K562 (cell line): ENCODE data around the gene PDCD7. TPM values are rescaled to one million over a fixed set of nuclear protein-coding genes. Genes with fewer than 3 reads are reported as not detected.

ENCODE experiments used
- ATAC-seq: fragments of 200-7000 bp; cut with Tn5 transposase; 3 replicates; pipeline ENCODE4 v1.9.1; 2020; ENCODE audit warnings: moderate library complexity
- BruUV-seq: library from RNA; stranded (reverse); fragments of 400-500 nt; replicated peaks from 2 replicates; lab custom pipeline; 2021; lab: Mats Ljungman, UMichigan
- CTCF ChIA-PET: fragments of 300-600 bp; formaldehyde crosslinking; extraction: SDS; loops from one replicate; lab custom pipeline; 2021; ENCODE audit warnings: low intra/inter-chr PET ratio; lab: Yijun Ruan, JAX
- POLR2A ChIA-PET: fragments of 300-600, 350-650 bp; sonication (Branson Sonifier 250); formaldehyde crosslinking; extraction: SDS; loops from one replicate; lab custom pipeline; 2021; ENCODE audit warnings: antibody characterized with exemption, inconsistent platforms; lab: Yijun Ruan, JAX
- DNase-seq, 4 experiments: peaks; one replicate each; pipeline versions ENCODE4 v3.0.0 to v3.0.0-alpha.2; 2011 to 2018; ENCODE audit warnings: low spot score in 3 of 4, mixed read lengths in 3 of 4; ENCODE audit errors: extremely low read depth in 1 of 4
- FAIRE-seq: peaks from 2 replicates; lab custom pipeline; 2011; peaks lifted over from hg19 to GRCh38; lab: Jason Lieb, UNC
- H2AFZ ChIP-seq: 2 replicates; pipeline ENCODE4 v1.6.0; 2011; ENCODE audit warnings: low read depth, low read length, control low read depth, inconsistent platforms
- H3K27ac ChIP-seq: fragments of 200-600 bp; 3 replicates; pipeline ENCODE4 v1.8.0; 2011; ENCODE audit warnings: low read depth, mild to moderate bottlenecking, control low read depth, inconsistent platforms, low read length, moderate library complexity, mixed read lengths; ENCODE audit errors: extremely low read depth
- H3K27me3 ChIP-seq, 2 experiments: fragments of 300-600 bp in 1 of 2; 2 replicates in 1 of 2; 3 replicates in 1 of 2; pipeline versions ENCODE4 v1.6.0 to v1.8.0; 2011; ENCODE audit warnings: inconsistent platforms in 2 of 2, low read length in 2 of 2, mild to moderate bottlenecking in 1 of 2, mixed read lengths in 1 of 2, moderate library complexity in 1 of 2; ENCODE audit not compliant: control insufficient read depth in 2 of 2, insufficient read depth in 2 of 2
- H3K36me3 ChIP-seq: fragments of 300-600 bp; 3 replicates; pipeline ENCODE4 v1.8.0; 2011; ENCODE audit warnings: mild to moderate bottlenecking, low read length, inconsistent platforms; ENCODE audit not compliant: control insufficient read depth, insufficient read depth
- H3K4me1 ChIP-seq, 2 experiments: fragments of 200-600 bp in 1 of 2; replicated peaks in 1 of 2; 2 replicates in 1 of 2; 3 replicates in 1 of 2; pipeline versions ENCODE4 v1.5.1 to v1.8.0; 2011; ENCODE audit warnings: inconsistent platforms in 2 of 2, low read length in 2 of 2, mild to moderate bottlenecking in 1 of 2, mixed read lengths in 1 of 2, moderate library complexity in 1 of 2; ENCODE audit not compliant: control insufficient read depth in 2 of 2, insufficient read depth in 2 of 2
- H3K4me2 ChIP-seq: 2 replicates; pipeline ENCODE4 v1.6.1; 2011; ENCODE audit warnings: low read length, control low read depth, inconsistent platforms, mixed read lengths; ENCODE audit not compliant: insufficient read depth
- H3K4me3 ChIP-seq: fragments of 200-600 bp; sonication (generic), shearing (Covaris generic); 2 replicates; pipeline ENCODE4 v1.5.1; 2016; ENCODE audit warnings: control low read depth, inconsistent platforms
- H3K79me2 ChIP-seq: fragments of 200-600 bp; 3 replicates; pipeline ENCODE4 v1.8.0; 2011; ENCODE audit warnings: low read length, inconsistent platforms; ENCODE audit not compliant: control insufficient read depth, insufficient read depth
- H3K9ac ChIP-seq, 2 experiments: 2 replicates each; pipeline versions ENCODE4 v1.6.0 to v1.6.1; 2011; ENCODE audit warnings: low read depth in 2 of 2, low read length in 2 of 2, control low read depth in 1 of 2, inconsistent platforms in 1 of 2, mild to moderate bottlenecking in 1 of 2, mixed read lengths in 1 of 2; ENCODE audit not compliant: insufficient read depth in 1 of 2
- H3K9me1 ChIP-seq: one replicate; pipeline ENCODE4 v1.6.0; 2011; ENCODE audit warnings: inconsistent platforms, mild to moderate bottlenecking, low read length, moderate library complexity; ENCODE audit not compliant: control insufficient read depth, insufficient read depth
- H3K9me3 ChIP-seq: replicated peaks from 2 replicates; pipeline ENCODE4 v1.5.1; 2011; ENCODE audit warnings: low read depth, low read length, inconsistent platforms; ENCODE audit not compliant: control insufficient read depth, insufficient read depth
- H4K20me1 ChIP-seq: replicated peaks from 2 replicates; pipeline ENCODE4 v1.6.1; 2011; ENCODE audit warnings: low read length, inconsistent platforms, mixed read lengths; ENCODE audit not compliant: control insufficient read depth, insufficient read depth
- CHD2 ChIP-seq: IDR thresholded peaks from 2 replicates; pipeline ENCODE4 v1.6.1; 2011; ENCODE audit warnings: low read depth, low read length
- CREB1 ChIP-seq, 2 experiments: sonication (generic) in 1 of 2; formaldehyde crosslinking in 1 of 2; IDR thresholded peaks; 2 replicates each; pipeline versions ENCODE4 v1.6.1 to v1.8.0; 2012 to 2022; ENCODE audit warnings: inconsistent platforms in 1 of 2, mild to moderate bottlenecking in 1 of 2, missing genetic modification reagents in 1 of 2, moderate library complexity in 1 of 2
- EGR1 ChIP-seq: fragments of 450-650 bp; conservative IDR thresholded peaks from 2 replicates; pipeline ENCODE4 v1.6.1; 2017; ENCODE audit warnings: mild to moderate bottlenecking
- FOXM1 ChIP-seq, 2 experiments: fragments of 450-650 bp in 1 of 2; sonication (generic) in 1 of 2; formaldehyde crosslinking in 1 of 2; IDR thresholded peaks; 2 replicates each; pipeline versions ENCODE4 v1.6.1 to v1.9.0; 2017 to 2022; ENCODE audit warnings: low read depth in 2 of 2, mild to moderate bottlenecking in 2 of 2, missing genetic modification reagents in 1 of 2, moderate library complexity in 1 of 2
- NR2C2 ChIP-seq, 2 experiments: fragments of 200-800 bp in 1 of 2; sonication (Bioruptor generic) in 1 of 2; sonication (generic) in 1 of 2; formaldehyde crosslinking in 1 of 2; IDR thresholded peaks; 2 replicates each; pipeline versions ENCODE4 v1.6.1 to v1.8.0; 2016 to 2022; ENCODE audit warnings: mild to moderate bottlenecking in 1 of 2, missing compliant biosample characterization in 1 of 2, missing genetic modification characterization in 1 of 2, missing genetic modification reagents in 1 of 2
- POLR3A ChIP-seq: IDR thresholded peaks from 2 replicates; pipeline ENCODE4 v1.6.1; 2011; ENCODE audit warnings: borderline replicate concordance, mild to moderate bottlenecking, moderate library complexity; ENCODE audit not compliant: insufficient read length, insufficient read depth; ENCODE audit errors: extremely low read depth
- SIRT6 ChIP-seq: IDR thresholded peaks from one replicate; pipeline ENCODE4 v1.6.1; 2012; ENCODE audit warnings: low read depth, mild to moderate bottlenecking, control low read depth, inconsistent platforms, low read length, moderate library complexity
- SIX5 ChIP-seq, 2 experiments: IDR thresholded peaks; 2 replicates each; pipeline ENCODE4 v1.6.1; 2011; ENCODE audit warnings: low read length in 2 of 2, borderline replicate concordance in 1 of 2, low read depth in 1 of 2, mild to moderate bottlenecking in 1 of 2, moderate library complexity in 1 of 2; ENCODE audit not compliant: insufficient read depth in 1 of 2
- ZBTB17 ChIP-seq: fragments of 450-650 bp; formaldehyde crosslinking; IDR thresholded peaks from 2 replicates; pipeline ENCODE4 v1.4.0; 2020; ENCODE audit warnings: mild to moderate bottlenecking
- ZC3H11A ChIP-seq: IDR thresholded peaks from 2 replicates; pipeline ENCODE4 v1.6.1; 2012; ENCODE audit warnings: low read depth, low read length, improper control_type of control experiment
- ZNF76 ChIP-seq: fragments of 250-450 bp; sonication (Bioruptor Pico); IDR thresholded peaks from 2 replicates; pipeline ENCODE4 v1.4.0; 2020; ENCODE audit warnings: mild to moderate bottlenecking, moderate library complexity, borderline replicate concordance
- ZSCAN32 ChIP-seq: fragments of 450-650 bp; formaldehyde crosslinking; IDR thresholded peaks from 2 replicates; pipeline ENCODE4 v1.4.0; 2020; ENCODE audit warnings: mild to moderate bottlenecking, moderate library complexity
- WGBS: fragments of 100-300 bp; shearing (Covaris generic); methylation state at CpG from one replicate; pipeline ENCODE4 v1.1.6; 2016; ENCODE audit warnings: low coverage, mixed read lengths; ENCODE audit not compliant: insufficient coverage; ENCODE audit errors: missing lambda C conversion rate; 5-methylcytosine and 5-hydroxymethylcytosine counted together
- in situ Hi-C: fragments of 300-500 bp; cut with MboI; formaldehyde crosslinking; loops from 4 replicates; pipeline ENCODE4 v1.15.0; 2018; ENCODE audit warnings: inconsistent platforms, mixed read lengths
- intact Hi-C: fragments of 100-400 bp; cut with micrococcal nuclease; formaldehyde crosslinking; loops from 2 replicates; pipeline ENCODE4 v1.14.2; 2022
- polyA plus RNA-seq, 8 experiments: library from polyadenylated mRNA; depleted of rRNA in 4 of 8; stranded (reverse) in 5 of 8; unstranded in 3 of 8; fragments of >200 nt; fragmentation: Nextera tagmentation in 2 of 8; fragmentation: Illumina TruSeq in 1 of 8; extraction: Ambion mirVana in 2 of 8; extraction: Trizol in 1 of 8; gene quantifications; 2 replicates each; pipeline versions ENCODE4 v1.2.1 to v1.2.3, GENCODE V29; 2011 to 2014; ENCODE audit warnings: inconsistent platforms in 1 of 8, missing spikeins in 1 of 8
- total RNA-seq, 7 experiments: library from RNA; depleted of rRNA in 6 of 7; stranded (reverse); fragments of >200 nt in 6 of 7; fragmentation: Illumina TruSeq in 2 of 7; extraction: Trizol in 2 of 7; gene quantifications; 2 replicates each; pipeline versions ENCODE4 v1.2.1 to v1.2.3, GENCODE V29; 2011 to 2021; ENCODE audit warnings: low replicate concordance in 1 of 7
- TF ChIP-seq, protein P1 (sequence below): fragments of 450-650 bp; IDR thresholded peaks from 2 replicates; pipeline ENCODE4 v1.6.1; 2016; ENCODE audit warnings: antibody characterized with exemption

Gene PDCD7
- total and polyA plus RNA-seq, 9 of the 15 experiments (the other 6 are each of a cell fraction or from before 2014, with no cell fraction given), result 11.8 to 30.2 (median 18.8) TPM

DNA sequence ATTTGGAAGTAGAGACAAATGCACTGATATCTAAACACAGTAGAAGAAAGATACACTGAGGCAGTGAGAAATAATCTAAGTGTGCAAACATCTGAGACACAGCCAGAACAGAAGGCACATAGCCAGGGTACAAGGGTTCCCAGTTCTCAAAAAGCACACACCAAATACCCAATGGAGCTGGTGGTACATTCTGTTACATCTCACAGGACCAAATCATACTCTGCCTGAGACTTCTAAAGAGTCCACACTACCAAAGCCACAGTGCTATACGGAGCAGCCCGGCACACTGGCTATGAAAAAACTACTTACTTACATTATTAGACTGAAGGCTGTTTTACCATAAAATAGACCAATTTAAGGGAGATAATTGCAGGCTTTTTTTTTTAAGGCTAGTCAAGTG is 32.3 kb upstream of the PDCD7 start:
- BruUV-seq, result no TSS peak
- TF ChIP-seq ZC3H11A, result no peak
- TF ChIP-seq CHD2, result no peak
- TF ChIP-seq EGR1, result no peak
- TF ChIP-seq POLR3A, result no peak
- TF ChIP-seq, protein P1, sequence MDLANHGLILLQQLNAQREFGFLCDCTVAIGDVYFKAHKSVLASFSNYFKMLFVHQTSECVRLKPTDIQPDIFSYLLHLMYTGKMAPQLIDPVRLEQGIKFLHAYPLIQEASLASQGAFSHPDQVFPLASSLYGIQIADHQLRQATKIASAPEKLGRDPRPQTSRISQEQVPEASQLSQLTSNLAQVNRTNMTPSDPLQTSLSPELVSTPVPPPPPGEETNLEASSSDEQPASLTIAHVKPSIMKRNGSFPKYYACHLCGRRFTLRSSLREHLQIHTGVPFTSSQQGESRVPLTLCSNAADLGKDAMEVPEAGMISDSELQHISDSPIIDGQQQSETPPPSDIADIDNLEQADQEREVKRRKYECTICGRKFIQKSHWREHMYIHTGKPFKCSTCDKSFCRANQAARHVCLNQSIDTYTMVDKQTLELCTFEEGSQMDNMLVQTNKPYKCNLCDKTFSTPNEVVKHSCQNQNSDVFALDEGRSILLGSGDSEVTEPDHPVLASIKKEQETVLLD, result no peak
- TF ChIP-seq NR2C2 (CRISPR knock-in tag; IDR thresholded peaks at IDR 0.05), result no peak
- TF ChIP-seq NR2C2 (tag; IDR thresholded peaks at IDR 0.05), result no peak
- no peak for TF ChIP-seq ZNF76
- no peak for TF ChIP-seq ZSCAN32
- TF ChIP-seq SIX5 (IDR thresholded peaks at IDR 0.05; ENCODE audit: borderline replicate concordance in 1 of 2, insufficient read depth in 1 of 2, low read depth in 1 of 2, low read length in 2 of 2), result no peak
- TF ChIP-seq SIRT6, result no peak
- TF ChIP-seq FOXM1 (IDR thresholded peaks at IDR 0.05; ENCODE audit: low read depth), result no peak
- TF ChIP-seq FOXM1 (CRISPR knock-in tag; IDR thresholded peaks at IDR 0.05; ENCODE audit: low read depth), result no peak
- TF ChIP-seq CREB1 (IDR thresholded peaks at IDR 0.05), result no peak
- no peak for TF ChIP-seq CREB1 (CRISPR knock-in tag; IDR thresholded peaks at IDR 0.05)
- no peak for TF ChIP-seq ZBTB17 (CRISPR knock-in tag)
- POLR2A ChIA-PET, result interaction anchor here (0.8 to 1.7 kb wide), 4 partner anchors 9 to 139 kb away, joined by 3 to 5 read pairs (median 4); partner anchors contain the start of genes CLPX and RNU5B-1

More for the DNA sequence above, 32.3 kb upstream of the PDCD7 start:
- no peaks in the 10 kb centered on the region for H3K4me1 ChIP-seq
- ATAC-seq (no peak), DNase-seq (no peak), FAIRE-seq (peak; percentile 6)
- H3K9me1 ChIP-seq, result no peaks in the 10 kb centered on the region
- no peaks in the 10 kb centered on the region for H3K27me3 ChIP-seq
- H2AFZ ChIP-seq, result no peak overlapping the region
- H3K4me2 ChIP-seq, result no peak overlapping the region
- H3K9ac ChIP-seq, result no peak overlapping the region
- H3K9me3 ChIP-seq, result no peaks in the 10 kb centered on the region
- WGBS, result 95% methylated on average over 2 of the region's 2 CpGs
- H3K79me2 ChIP-seq, result no peaks in the 10 kb centered on the region
- H3K27ac ChIP-seq, result no peak overlapping the region
- in situ Hi-C loops (no loop called here), intact Hi-C loops (no loop called here)
- H3K36me3 ChIP-seq, result peaks cover 58% of the 10 kb centered on the region; the same call in 2 of the 3 replicates
- CTCF ChIA-PET, result no interaction called here
- no peaks in the 10 kb centered on the region for H4K20me1 ChIP-seq
- no peak overlapping the region for H3K4me3 ChIP-seq
